Activated CD8-positive, alpha-beta T cell treated with anti-CD3 and anti-CD28 coated beads for 36 hours (primary cell): ENCODE data around the gene PTX3. TPM values are rescaled to one million over a fixed set of nuclear protein-coding genes. Genes with fewer than 3 reads are reported as not detected.

Source experiments
- ATAC-seq: fragments of 200-7000 bp; cut with Tn5 transposase; one replicate; pipeline ENCODE4 v1.10.0; 2021; ENCODE audit warnings: mild to moderate bottlenecking, moderate library complexity
- CTCF ChIA-PET: fragments of 350-600 bp; sonication (Branson Sonifier 250); formaldehyde crosslinking; loops from one replicate; lab custom pipeline; 2021; ENCODE audit warnings: antibody characterized with exemption; lab: Charles Lee
- POLR2A ChIA-PET: fragments of 350-600 bp; sonication (Branson Sonifier 250); formaldehyde crosslinking; loops from one replicate; lab custom pipeline; 2021; ENCODE audit warnings: antibody characterized with exemption; lab: Charles Lee
- DNase-seq: peaks from one replicate; pipeline ENCODE4 v3.0.0-alpha.2; 2020
- H3K27ac Mint-ChIP-seq: one replicate; pipeline ENCODE4 v1.8.0; 2021; ENCODE audit warnings: mild to moderate bottlenecking, mixed read lengths
- H3K27me3 Mint-ChIP-seq: one replicate; pipeline ENCODE4 v1.8.0; 2021; ENCODE audit warnings: mixed read lengths
- H3K36me3 Mint-ChIP-seq: one replicate; pipeline ENCODE4 v1.8.0; 2021; ENCODE audit warnings: low read depth, mixed read lengths
- H3K4me1 Mint-ChIP-seq: one replicate; pipeline ENCODE4 v1.8.0; 2021; ENCODE audit warnings: low read depth, mixed read lengths
- H3K4me3 Mint-ChIP-seq: one replicate; pipeline ENCODE4 v1.8.0; 2021; ENCODE audit warnings: mild to moderate bottlenecking, moderate library complexity, mixed read lengths
- H3K9me3 Mint-ChIP-seq: one replicate; pipeline ENCODE4 v1.8.0; 2021; ENCODE audit warnings: mixed read lengths
- CTCF ChIP-seq: fragments of 200-600 bp; IDR thresholded peaks from one replicate; pipeline ENCODE4 v1.8.0; 2022; ENCODE audit warnings: antibody characterized with exemption, mild to moderate bottlenecking
- intact Hi-C: fragments of 100-400 bp; cut with micrococcal nuclease; formaldehyde crosslinking; loops from one replicate; pipeline ENCODE4 v1.10.0; 2022
- total RNA-seq, 2 experiments: library from RNA; stranded (reverse); gene quantifications; one replicate each; pipeline ENCODE4 v1.2.3, GENCODE V29; 2021

Gene PTX3
- total RNA-seq, 2 experiments from 2014 or later: 0.27 TPM; not detected in 1

GRCh38 chr3:157459706-157460105, 23.1 kb downstream of the PTX3 start:
- Mint-ChIP-seq H3K4me1 (no peaks in the 10 kb centered on the region), H3K4me3 (no peak overlapping the region), H3K27me3 (peaks cover 14% of the 10 kb centered on the region), H3K36me3 (no peaks in the 10 kb centered on the region), H3K9me3 (no peaks in the 10 kb centered on the region), H3K27ac (no peak overlapping the region)
- intact Hi-C loops: no loop called here
- no peak for DNase-seq
- CTCF ChIA-PET: no interaction called here
- POLR2A ChIA-PET: no interaction called here
- no peak for TF ChIP-seq CTCF
- ATAC-seq: no peak

- intact Hi-C loops: no loop called here
- H3K27me3 Mint-ChIP-seq: peaks cover 14% of the 10 kb centered on the region
- no peak overlapping the region for H3K4me3 Mint-ChIP-seq
- H3K9me3 Mint-ChIP-seq: no peaks in the 10 kb centered on the region
- H3K27ac Mint-ChIP-seq: no peak overlapping the region
- no peaks in the 10 kb centered on the region for H3K4me1 Mint-ChIP-seq
- POLR2A ChIA-PET: no interaction called here
- no peak for ATAC-seq
- no peak for TF ChIP-seq CTCF
- DNase-seq: no peak
- H3K36me3 Mint-ChIP-seq: no peaks in the 10 kb centered on the region
- CTCF ChIA-PET: no interaction called here
Observed at GRCh38 chr3:157460253-157460652, 23.6 kb downstream of the PTX3 start.

DNA sequence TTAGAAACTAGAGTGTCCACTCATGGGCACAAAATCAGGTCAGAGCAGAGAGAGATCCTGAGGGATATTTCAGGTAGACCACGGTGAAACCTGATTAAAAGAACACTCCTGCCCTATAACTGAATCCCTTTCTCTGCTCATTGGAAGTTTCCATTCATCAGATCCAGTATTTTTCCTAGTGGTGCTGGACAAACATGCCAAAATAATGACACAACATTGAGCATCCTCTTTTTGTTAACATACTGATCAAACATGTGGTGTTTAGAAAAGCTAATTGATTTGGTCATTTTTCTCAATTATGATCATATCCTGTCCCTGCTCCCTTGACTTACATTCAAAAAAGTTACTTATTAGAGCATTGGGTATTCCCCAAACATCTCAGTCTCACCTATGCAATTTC, 27.2 kb downstream of the PTX3 start:
- H3K36me3 Mint-ChIP-seq: no peaks in the 10 kb centered on the region
- ATAC-seq (no peak), DNase-seq (no peak)
- H3K27me3 Mint-ChIP-seq: peaks cover 11% of the 10 kb centered on the region
- ChIA-PET CTCF (interaction anchor here (1.2 kb wide), 1 partner anchor 68 kb away, joined by 4 read pairs; no protein-coding TSS in a partner anchor), POLR2A (no interaction called here)
- intact Hi-C loops: no loop called here
- no peak for TF ChIP-seq CTCF
- H3K27ac Mint-ChIP-seq: no peak overlapping the region
- no peaks in the 10 kb centered on the region for H3K4me1 Mint-ChIP-seq
- H3K4me3 Mint-ChIP-seq: no peak overlapping the region
- H3K9me3 Mint-ChIP-seq: no peaks in the 10 kb centered on the region

- Mint-ChIP-seq H3K4me1 (no peaks in the 10 kb centered on the region), H3K36me3 (no peaks in the 10 kb centered on the region), H3K4me3 (no peak overlapping the region), H3K27me3 (peaks cover 11% of the 10 kb centered on the region), H3K27ac (no peak overlapping the region), H3K9me3 (no peaks in the 10 kb centered on the region)
- ChIA-PET CTCF (interaction anchor here (1.2 kb wide), 1 partner anchor 68 kb away, joined by 4 read pairs; no protein-coding TSS in a partner anchor), POLR2A (no interaction called here)
- ATAC-seq (no peak), DNase-seq (no peak)
- intact Hi-C loops: no loop called here
- TF ChIP-seq CTCF: no peak
Observed at GRCh38 chr3:157464321-157464720, 27.7 kb downstream of the PTX3 start.

DNA sequence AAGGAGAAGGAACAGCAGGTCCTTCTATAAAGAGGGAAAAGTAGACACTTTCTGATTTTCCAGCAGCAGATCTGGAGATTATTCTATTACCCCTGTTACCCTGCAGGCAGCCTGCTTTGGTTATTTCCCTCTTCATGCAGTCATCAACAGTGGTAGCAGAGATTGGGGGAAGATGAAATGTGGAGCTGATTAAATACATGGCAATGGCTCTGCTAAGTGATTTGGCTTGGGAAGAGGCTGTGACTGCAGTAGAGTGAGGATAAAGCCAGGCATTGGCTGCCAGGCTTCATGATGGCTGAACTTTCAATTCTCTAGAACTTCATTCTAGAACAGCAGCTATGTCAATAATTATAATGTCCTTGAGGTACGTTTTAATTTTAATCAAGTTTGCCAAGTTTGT, 29.1 kb downstream of the PTX3 start:
- intact Hi-C loops: no loop called here
- TF ChIP-seq CTCF: no peak
- ATAC-seq (no peak), DNase-seq (no peak)
- Mint-ChIP-seq H3K27ac (no peak overlapping the region), H3K27me3 (peaks cover 5% of the 10 kb centered on the region), H3K9me3 (no peaks in the 10 kb centered on the region), H3K4me1 (no peaks in the 10 kb centered on the region), H3K4me3 (no peak overlapping the region), H3K36me3 (no peaks in the 10 kb centered on the region)
- POLR2A ChIA-PET: no interaction called here
- CTCF ChIA-PET: no interaction called here
